Activated T-helper 9 cell treated with anti-CD3 and anti-CD28 coated beads, Interleukin-2, amount 50 U/mL, for 16 hours (primary cell): ENCODE data around the gene FAM25G.
"Not testable (repeated sequence)": the region's sequence is repeated elsewhere in the genome, so short reads cannot be mapped to it uniquely, and the experiment has no call there.

Source experiments
- DNase-seq: peaks from one replicate; pipeline ENCODE4 v3.0.0-alpha.2; 2020; ENCODE audit warnings: low read depth

FAM25G gene

DNA sequence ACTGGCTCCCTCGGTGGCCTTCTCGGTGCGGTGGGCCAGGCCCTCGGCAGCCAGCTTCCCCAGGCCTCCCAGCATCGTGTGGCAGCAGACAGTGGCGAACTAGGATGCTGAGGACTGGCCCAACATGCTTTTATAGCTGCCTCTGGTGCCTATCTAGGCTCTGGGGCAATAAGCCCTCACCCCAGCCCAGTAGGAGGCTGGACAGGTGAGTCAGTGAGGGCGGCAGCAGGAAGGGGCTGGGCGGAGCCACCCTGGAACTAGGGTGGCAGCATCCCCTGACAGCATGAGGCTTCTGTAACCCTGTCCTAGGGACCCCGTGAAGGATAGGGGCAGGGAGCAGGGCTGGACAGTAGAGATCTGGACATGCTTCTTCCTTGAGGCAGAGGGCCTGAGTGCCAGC, at the start of gene FAM25G:
Gene FAM25G, minus strand, starts transcription at position 101 of the 400 bp plus-strand sequence. Its CDS starts 26 bp downstream, at position 75.
- not testable (repeated sequence) for DNase-seq

DNA sequence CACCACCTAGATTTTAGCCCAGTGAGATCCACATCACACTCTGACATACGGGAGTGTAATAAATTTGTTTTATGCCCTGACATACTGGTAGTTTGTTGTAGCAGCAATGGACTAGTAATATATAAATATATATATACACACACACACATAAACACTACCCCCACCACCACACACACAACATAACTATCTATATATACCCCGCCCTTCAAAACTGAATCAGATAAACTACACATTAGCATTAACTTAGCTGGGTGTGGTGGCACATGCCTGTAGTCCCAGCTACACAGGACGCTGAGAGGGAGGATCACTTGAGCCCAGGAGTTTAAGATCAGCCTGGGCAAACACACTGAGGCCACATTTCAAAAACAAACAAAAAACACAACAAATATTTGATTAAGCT, 44.9 kb upstream of the FAM25G start:
- DNase-seq = not testable (repeated sequence)

DNA sequence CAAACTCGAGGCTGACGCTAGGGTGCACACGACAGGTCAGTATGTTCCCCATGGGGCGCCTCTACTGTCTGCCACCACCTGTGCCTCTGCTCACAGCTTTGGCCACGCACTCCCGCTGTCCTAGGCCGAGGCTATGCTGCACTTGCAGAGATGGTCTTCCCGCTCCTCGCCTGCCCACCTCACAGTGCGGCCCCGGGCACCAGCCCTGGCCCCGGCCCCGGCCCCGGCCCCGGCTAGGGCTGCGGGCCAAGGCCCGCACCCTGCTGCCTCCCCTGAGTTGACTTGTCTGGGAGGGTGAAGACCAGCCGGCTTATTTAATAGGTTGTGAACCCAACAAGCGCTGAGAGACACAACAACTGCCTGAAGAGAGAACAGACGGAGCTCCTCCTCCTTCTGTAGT, 32.0 kb upstream of the FAM25G start, which contains the start of gene AGAP9:
Gene AGAP9, minus strand, starts transcription at position 164 of the 400 bp plus-strand sequence. Its CDS starts 112 bp downstream, at position 52.
- DNase-seq = not testable (repeated sequence)

DNA sequence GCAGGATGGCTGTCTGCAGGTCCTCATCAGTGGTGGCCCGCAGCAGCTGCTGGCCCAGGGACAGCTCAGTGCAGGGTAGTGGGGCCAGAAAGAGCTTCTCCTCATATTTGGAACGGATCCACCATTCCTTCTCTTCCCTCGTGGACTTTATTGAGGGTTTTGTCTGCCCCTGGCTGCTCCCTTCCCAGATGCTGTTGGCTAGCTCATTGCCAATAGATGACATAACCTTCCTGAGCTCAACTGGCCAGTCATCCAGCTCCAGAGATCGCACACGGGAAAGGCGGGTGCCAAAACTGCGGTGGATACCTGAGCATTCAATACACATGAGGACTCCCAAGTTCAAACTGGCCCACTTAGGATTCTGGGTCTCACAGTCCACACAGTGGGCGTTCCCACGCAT, 10.8 kb upstream of the FAM25G start:
- DNase-seq = not testable (repeated sequence)

DNA sequence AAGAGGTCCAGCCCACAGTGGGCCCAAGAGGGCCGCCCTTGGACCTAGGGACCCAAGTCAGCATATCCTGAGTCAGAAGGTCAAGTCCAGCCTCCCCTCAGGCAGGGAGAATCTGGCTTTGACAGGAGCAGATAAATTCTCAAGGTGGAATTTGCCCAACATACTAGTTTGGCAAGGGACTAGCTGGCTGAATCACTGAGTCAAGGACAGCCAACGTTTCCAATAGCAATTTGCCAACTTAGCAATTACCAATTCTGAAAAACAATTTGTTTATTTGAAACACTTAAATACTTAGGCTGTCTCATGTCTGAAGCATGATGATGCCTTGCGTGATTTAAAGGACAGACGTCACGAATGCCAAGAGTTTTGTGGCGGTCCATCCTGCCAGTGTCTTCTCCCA, 2.7 kb upstream of the FAM25G start:
- DNase-seq = not testable (repeated sequence)

DNA sequence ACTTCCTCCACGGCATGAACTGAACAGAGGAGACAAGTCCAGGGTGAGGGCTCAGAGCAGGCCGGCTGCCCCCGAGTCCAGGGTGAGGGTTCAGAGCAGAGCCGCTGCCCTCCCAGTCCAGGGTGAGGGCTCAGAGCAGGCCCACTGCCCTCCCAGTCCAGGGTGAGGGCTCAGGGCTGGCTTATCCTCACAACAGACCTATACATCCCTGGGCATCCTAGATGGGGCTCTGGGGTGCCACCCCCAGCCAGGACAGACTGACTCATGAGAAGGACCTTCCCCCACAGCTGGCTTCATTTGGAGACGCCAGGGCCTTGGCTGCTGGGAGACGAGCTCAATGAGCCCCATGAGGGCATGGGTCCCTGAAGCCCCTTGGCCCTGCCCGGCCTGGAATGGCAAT, 1.9 kb downstream of the FAM25G start:
- DNase-seq = not testable (repeated sequence)

DNA sequence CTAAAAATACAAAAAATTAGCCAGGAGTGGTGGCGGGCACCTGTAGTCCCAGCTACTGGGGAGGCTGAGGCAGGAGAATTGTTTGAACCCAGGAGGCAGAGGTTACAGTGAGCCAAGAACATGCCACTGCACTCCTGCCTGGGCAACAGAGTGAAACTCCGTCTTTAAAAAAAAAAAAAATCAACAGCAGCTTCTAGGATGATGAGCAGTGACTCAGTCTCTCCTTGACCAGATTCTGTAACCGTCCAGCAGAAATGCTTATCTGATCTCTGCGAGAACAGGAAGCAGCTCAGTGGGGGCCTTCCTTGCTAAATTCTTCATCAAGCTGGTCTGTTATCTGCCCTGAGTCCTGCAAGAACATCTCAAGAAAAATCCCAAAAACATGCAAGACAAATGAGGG, 5.6 kb downstream of the FAM25G start:
- not testable (repeated sequence) for DNase-seq

DNA sequence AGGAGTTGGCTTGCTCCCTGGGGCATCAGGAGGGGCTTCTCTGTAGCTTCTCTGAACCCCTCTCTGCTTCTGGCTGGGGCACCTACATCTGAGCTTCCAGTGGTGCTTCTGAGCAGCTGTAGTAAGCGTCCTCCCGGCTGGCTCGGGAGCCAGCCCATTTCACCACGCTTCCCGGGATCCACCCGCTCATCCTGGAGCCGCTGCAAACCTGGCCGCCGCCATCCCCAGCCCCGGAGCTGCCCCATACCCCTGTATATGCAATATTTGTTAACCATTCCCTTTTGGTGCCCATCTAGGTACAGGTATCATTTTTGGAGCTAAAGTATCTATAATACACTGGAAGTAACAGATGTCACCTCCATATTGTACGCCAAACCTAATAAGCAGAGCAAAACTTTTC, 6.7 kb downstream of the FAM25G start:
- DNase-seq = not testable (repeated sequence)

DNA sequence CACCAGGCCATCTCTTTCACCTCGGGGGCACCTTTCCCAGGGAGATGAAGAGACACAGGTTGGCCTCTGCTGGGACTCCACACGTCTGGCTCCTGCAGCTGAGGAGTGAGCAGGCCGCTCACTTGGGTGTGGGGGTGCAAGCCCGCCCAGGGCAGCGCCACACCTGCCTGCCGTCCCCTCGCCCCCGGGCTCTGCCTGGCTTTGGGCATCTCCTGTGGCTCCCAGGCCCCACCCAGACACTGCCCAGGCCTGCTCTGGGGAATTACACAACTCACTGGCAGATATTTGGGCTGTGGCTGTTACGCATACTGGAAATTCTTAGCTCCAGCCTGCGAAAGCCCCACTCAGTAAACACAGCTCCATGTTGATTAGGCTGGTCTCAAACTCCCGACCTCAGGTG, 7.6 kb downstream of the FAM25G start, which contains the start of gene ANXA8:
Gene ANXA8, minus strand, starts transcription at position 193 of the 400 bp plus-strand sequence. Its CDS starts 182 bp downstream, at position 11.
- DNase-seq = not testable (repeated sequence)

DNA sequence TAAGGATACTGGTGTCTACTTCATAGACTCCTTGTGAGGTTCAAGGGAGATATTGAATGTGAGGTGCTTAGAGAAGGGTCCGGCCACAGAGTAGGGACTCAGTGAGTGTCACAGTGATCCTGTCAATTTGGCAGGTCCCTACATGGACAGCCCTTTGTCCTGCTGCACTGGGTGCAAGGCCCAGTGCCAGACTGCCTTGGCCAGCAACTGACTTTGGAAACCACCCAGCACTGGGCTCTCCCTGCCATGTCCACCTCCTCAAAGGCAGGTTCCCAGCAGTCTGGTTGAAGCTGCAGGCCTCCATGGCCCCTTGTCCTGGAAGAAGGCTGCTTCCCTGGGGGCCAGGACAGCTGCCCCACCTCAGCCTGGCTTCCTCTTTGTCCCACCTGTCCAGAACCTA, 9.1 kb downstream of the FAM25G start:
- not testable (repeated sequence) for DNase-seq

DNA sequence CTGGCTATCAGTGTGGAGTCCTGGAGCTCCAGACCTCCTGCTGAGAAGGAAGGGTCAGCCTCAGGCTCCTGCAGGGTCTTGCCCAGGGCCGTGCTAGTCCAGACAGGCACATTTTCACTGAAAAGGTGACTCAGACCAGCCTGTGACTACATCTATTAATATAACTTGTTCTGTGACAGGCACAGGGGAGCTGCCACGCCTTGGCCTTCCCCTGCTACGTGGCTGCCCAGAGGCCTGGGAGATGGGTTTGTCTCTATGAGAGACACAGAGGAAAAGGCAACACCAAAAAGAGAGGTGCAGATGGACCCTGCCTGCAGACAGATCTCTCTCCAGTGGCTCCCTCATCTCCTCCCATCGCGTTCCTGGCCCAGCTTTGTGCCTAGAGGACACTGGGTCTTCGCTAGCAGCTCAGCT, 9.7 kb downstream of the FAM25G start:
- not testable (repeated sequence) for DNase-seq

DNA sequence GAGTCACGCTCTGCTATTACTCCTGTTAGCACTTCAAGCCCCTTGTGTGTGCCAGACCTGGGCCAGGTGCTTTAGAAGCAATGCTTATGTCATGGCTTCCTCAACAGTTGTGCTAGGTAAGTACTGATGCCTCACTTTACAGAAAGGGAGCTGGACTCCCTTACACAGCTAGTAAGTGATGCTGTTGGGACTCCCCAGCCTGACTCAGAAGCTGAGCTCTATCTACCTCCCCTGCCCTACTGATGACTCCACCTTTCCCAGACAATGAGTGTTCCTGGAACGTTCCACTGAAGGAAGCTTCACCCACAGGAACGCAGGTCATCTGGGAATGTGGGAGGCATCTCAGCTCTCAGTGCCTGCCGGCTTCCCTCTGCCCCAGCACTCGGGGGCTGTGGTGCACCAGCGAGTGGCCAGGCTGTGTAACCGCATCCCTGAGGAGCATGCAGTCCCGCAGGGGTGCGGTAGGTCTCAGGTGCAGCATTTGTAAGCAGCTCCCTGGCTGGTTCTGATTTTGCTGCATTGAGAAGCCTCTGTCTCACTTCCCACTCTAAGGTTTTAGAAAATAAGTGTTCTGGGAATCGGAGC, 10.2 kb downstream of the FAM25G start:
- DNase-seq = not testable (repeated sequence)

DNA sequence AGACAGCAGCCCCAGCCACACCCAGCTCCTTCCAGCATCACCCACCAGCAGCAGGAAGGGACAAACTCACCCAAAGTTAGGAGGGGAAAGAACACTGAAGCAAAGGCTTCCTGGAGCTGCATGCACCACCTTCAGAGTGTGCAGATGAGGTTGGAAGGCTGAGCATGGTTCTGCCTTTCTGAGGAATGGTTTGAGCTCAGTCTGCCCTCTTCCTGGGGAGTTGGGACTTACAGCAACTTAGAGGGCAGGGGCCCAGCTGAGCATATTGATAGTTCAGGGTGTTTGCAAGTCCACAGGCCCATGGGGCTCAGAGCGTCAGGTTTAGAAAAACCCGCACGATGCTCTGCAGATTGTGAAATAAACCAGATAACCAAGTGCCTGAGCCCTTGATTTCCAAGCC, 11.4 kb downstream of the FAM25G start:
- DNase-seq = not testable (repeated sequence)

DNA sequence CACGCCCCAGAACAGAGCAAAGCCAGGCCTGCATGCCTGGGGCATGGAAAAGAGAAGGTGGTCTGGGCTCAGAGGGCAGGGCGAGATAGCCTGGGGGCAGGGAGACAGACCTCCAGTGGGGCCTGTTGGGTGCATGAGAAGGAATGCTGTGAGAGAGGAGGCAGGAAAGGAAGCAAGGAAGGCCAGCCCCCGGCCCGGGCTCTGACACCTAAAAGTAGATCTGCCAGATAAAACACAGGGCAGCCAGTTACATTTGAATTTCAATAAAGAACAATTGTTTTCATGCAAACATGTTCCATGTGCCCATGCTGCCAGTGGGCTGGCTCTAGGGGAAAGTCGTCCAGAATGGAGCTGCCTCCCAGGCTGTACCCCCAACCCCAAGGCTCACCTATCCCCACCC, 13.4 kb downstream of the FAM25G start:
- not testable (repeated sequence) for DNase-seq

DNA sequence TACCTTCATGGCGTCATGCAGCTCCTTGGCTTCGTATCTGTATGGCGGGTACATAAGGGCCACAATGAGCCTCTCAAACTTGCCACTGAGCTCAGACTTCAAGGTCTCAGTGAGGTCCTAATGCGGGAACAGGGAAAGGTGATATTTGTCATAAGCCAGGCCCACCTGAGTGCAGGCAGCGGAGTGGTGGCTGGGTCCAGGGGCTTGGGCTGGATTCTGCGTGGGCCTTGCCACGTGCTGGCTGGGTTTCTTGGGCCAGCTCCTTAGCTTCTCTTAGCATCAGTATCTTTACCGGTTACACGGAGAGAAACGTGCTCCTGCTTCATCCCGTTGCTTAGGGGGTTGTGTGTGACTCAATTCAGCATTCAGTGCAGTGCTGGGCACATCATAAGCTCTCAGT, 14.4 kb downstream of the FAM25G start:
- DNase-seq = not testable (repeated sequence)

DNA sequence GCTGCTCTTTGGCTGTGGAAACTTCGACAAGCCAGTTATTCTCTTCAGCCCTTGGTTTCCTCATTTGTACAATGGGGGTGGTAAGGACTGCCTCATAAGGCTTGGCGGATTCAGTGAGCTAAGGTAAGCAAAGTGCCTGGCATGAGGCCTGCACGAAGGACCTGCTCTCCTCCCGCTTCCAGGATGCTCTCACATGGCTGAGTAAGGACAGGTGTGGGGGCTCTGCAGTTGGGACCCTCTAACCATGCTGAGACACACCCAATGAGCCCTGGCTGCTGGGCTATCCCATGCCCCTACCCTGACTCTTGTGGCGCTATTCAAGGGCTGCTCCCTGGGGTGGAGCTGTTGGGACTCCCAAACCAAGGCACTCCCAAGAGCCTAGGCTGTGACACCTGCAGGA, 16.4 kb downstream of the FAM25G start:
- not testable (repeated sequence) for DNase-seq

DNA sequence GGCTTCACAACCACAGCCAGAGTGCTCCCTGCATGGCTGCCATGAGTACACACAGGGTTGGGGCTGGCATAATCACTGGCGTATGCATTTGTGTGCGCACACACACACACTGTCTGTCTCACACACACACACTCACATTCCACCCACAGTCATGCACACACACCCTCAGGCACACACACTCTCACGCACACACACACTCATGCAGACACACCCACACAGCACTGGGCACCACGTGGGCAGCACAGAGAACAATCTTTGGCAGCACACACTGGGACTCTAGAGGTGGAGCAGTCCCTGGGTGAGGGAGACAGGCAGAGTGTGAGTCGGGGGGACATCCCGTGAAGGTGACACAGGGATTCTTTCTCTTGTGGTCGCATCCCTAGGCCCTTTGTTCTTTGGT, 18.0 kb downstream of the FAM25G start:
- not testable (repeated sequence) for DNase-seq

DNA sequence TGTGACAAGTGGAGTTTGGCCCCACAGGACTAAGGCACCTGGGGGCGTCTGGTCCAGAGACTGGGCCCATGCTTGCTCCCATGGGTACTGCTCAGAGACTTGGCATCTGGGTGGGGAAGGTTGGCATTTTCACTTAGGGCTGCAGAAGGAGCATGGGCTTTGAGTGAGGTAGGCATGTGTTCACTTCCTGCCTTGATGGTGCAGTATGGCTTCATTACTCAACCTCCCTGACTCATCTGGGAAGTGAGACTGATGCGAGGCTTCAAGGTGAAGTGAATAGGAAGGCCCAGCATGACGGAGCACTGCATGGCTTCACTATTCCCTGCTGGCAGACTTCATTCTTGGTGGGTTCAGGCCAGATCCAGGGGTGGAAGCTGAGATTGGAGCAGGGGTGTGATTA, 18.9 kb downstream of the FAM25G start:
- DNase-seq = not testable (repeated sequence)

DNA sequence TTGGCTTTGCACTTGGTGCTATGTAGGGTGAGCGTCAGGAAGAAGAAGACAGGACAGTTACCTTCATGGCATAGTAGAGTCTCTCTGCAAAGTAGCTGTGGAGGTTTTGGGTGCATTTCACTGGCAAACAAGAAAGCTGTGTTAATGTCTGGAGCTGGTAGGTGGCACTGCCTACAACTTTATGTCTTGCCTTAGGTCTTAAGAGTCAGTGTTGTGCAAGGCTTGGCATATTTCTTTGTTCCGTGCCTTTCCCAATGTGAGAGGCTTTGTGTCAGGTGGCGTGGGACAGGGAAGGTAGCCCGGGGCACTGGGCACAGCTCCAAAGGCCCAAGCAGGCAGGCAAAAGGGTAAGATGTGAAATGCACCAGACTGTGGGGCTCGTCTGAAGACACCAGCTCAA, 19.4 kb downstream of the FAM25G start:
- DNase-seq = not testable (repeated sequence)

DNA sequence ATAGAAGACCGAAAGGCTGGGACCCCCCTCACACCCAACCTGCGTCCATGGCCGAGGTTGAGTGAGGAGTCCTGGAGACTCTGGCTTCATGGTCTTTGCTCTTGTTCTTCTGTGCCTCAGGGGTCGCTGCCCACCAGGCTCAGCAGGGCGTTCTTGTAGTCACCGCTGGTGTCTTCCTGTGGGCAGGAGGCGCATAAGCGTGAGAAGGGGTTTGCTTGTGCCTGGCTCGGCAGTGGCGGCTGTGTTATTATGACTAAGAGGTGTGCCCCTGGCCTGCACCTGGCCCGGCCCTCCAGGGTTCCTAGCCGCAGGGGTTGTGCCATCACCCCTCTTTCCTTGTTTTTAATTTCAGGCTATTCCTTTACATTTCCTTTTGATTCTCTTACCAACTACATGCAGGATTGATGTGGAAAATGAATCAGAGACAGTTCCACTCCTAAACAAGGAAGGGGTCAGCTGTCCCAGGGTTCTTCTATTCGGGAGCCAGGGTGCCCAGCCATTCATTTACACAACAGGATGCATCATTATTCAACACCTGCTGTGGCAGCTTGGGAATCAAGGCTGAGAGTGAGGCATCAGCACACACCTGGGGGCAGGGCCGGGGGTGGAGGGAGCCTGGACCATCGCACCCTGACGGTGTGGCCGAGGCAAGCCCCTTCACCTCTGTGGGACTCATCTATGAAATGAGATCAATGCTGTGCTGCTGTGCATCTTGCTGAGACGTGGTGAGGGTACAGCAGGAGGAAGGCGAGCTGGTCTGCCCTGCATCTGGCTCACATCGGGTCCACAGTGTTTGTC, 22.6 kb downstream of the FAM25G start:
- not testable (repeated sequence) for DNase-seq

DNA sequence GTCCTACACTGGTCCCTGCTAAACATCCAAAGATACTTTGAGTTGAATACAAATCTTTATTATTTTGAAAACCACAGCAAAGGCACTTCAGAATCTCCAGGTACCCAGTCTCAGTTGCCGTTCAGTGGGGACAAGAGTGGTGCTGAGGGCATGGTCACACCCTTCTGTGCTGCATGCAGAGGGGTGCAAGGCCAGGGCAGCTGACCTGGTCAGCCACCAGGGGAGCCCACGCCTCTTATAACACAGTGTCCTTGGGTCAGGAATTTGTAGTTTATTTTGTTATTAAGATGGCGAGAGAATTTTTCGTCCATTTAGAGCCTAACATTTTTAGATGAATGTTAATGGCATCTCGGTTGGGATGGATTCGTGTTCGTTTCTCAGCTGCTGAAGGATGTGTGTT, 23.5 kb downstream of the FAM25G start:
- not testable (repeated sequence) for DNase-seq

DNA sequence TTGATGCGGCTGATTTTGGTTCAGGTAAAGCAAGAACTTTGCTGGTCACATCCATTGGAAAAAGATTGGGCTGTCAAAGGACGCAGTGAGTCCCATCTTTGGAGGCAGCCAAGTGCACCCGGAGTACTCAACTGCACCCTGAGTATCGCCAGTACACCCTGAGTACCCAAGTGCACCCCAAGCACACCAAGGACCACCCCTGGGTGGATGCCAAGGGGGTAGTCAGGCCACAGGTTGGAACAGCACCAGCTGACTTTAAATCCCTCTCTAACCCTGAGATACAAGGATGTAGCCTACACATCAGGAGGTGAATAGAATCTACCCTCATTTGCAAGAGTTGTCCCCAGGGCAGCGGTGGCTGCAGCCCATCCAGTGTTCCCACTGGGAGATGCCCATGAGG, 24.0 kb downstream of the FAM25G start:
- DNase-seq = not testable (repeated sequence)
